ENCODE results near the gene RERE. TPM values are rescaled to one million over a fixed set of nuclear protein-coding genes. Genes with fewer than 3 reads are reported as not detected.

The RERE gene
- polyA plus RNA-seq, 1 of the 3 experiments (the other 2 are of a cell fraction), result 8.1 TPM

DNA sequence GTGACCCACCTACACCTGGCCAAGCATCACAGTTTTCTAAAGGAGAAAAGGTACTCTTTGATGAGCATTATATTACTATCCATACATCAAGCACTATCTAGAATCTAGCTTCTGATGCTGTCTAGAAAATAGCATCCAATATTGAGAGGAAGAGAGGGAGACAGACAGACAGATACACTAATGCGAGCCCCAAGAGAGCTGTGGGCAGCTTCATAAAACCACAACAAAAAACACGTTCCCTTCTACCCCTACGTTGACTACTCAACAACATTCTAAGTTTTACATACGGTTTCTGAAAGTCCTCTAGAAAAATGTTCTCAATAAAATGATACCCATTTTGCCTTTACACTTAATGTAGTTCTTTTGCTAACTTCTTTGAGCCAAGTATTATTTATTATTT is 277.8 kb downstream of the RERE start:
- Histone ChIP-seq H4K20me1 (ENCODE audit: insufficient read depth) (no peaks in the 10 kb centered on the region), H3K27me3 (ENCODE audit: insufficient read depth) (no peaks in the 10 kb centered on the region), H3K4me2 (no peak overlapping the region), H3K79me2 (ENCODE audit: insufficient read depth) (peaks cover 5% of the 10 kb centered on the region), H3K36me3 (replicated peaks in 1 of 2; ENCODE audit: control insufficient read depth in 1 of 2, insufficient read depth in 2 of 2, low read length in 1 of 2) (peaks cover 6 to 24% of the 10 kb centered on the region in 2 experiments), H3K9me2 (no peaks in the 10 kb centered on the region), H3K9ac (no peak overlapping the region), H3K27ac (ENCODE audit: low read depth in 2 of 2, low read length in 1 of 2) (no peak overlapping the region), H3K4me3 (ENCODE audit: low read depth in 2 of 2, low read length in 1 of 2) (no peak overlapping the region), H3K4me1 (ENCODE audit: control insufficient read depth in 1 of 2, insufficient read depth in 2 of 2, low read depth in 1 of 2, low read length in 1 of 2) (peaks cover 0 to 9% of the 10 kb centered on the region in 2 experiments; a peak in 3 of 4 replicates), H3F3A (replicated peaks; ENCODE audit: insufficient read depth) (peaks cover 8% of the 10 kb centered on the region), H2AFZ (ENCODE audit: low read depth) (no peak overlapping the region), H3K9me3 (peaks cover 11% of the 10 kb centered on the region)
- WGBS (ENCODE audit: low lambda C conversion rate), result 94% methylated on average over 4 of the region's 4 CpGs
- ChIA-PET CTCF (interaction anchor here (0.6 to 1.3 kb wide), 2 partner anchors 14 to 22 kb away, joined by 3 to 4 read pairs; no protein-coding TSS in a partner anchor), POLR2A (no interaction called here)
- no peak for TF ChIP-seq EP300 (IDR thresholded peaks at IDR 0.05; ENCODE audit: borderline replicate concordance in 1 of 2, low read depth in 1 of 2, low read length in 1 of 2)
- TF ChIP-seq, protein P1, sequence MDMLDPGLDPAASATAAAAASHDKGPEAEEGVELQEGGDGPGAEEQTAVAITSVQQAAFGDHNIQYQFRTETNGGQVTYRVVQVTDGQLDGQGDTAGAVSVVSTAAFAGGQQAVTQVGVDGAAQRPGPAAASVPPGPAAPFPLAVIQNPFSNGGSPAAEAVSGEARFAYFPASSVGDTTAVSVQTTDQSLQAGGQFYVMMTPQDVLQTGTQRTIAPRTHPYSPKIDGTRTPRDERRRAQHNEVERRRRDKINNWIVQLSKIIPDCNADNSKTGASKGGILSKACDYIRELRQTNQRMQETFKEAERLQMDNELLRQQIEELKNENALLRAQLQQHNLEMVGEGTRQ (IDR thresholded peaks at IDR 0.05; ENCODE audit: borderline replicate concordance, low read depth, low read length), result no peak
- no peak for TF ChIP-seq SIN3A (IDR thresholded peaks at IDR 0.05; ENCODE audit: borderline replicate concordance, low read depth, low read length)
- TF ChIP-seq MEF2A (IDR thresholded peaks at IDR 0.05; ENCODE audit: borderline replicate concordance, low read depth), result no peak
- TF ChIP-seq RAD21 (IDR thresholded peaks at IDR 0.05; ENCODE audit: low read length), result no peak
- TF ChIP-seq FOSL2 (IDR thresholded peaks at IDR 0.05; ENCODE audit: borderline replicate concordance, low read depth), result no peak
- DNase-seq, result no peak

DNA sequence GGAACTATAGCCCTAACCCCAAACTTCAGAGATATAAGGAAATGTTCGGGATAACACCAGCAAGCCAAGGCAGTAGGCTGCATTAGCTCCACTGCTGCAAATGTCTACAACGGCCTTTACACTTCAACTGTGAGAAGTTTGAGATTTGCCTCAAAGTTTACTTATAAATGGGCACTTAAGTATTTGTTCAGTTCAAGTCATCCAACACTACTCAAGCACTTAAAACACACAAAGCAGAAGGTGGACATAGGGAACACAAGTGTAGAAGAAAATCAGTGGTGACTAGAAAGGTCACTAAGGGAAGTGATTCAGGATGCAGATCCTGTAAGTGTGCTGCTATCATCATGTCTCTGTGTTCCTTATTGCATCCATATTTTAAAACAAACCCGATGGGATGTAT is 278.9 kb downstream of the RERE start:
- ChIA-PET CTCF (interaction anchor here (1.1 kb wide), 1 partner anchor 22 kb away, joined by 3 read pairs; no protein-coding TSS in a partner anchor), POLR2A (no interaction called here)
- Histone ChIP-seq H3K27me3 (ENCODE audit: insufficient read depth) (no peaks in the 10 kb centered on the region), H3K36me3 (replicated peaks in 1 of 2; ENCODE audit: control insufficient read depth in 1 of 2, insufficient read depth in 2 of 2, low read length in 1 of 2) (peaks cover 0 to 13% of the 10 kb centered on the region in 2 experiments), H3K9me3 (peaks cover 3% of the 10 kb centered on the region; the same call in 1 of the 2 replicates), H3K4me2 (no peak overlapping the region), H2AFZ (ENCODE audit: low read depth) (no peak overlapping the region), H3K9me2 (no peaks in the 10 kb centered on the region), H3F3A (replicated peaks; ENCODE audit: insufficient read depth) (peaks cover 8% of the 10 kb centered on the region), H3K4me1 (ENCODE audit: control insufficient read depth in 1 of 2, insufficient read depth in 2 of 2, low read depth in 1 of 2, low read length in 1 of 2) (peaks cover 0 to 9% of the 10 kb centered on the region in 2 experiments; a peak in 3 of 4 replicates), H3K27ac (ENCODE audit: low read depth in 2 of 2, low read length in 1 of 2) (no peak overlapping the region), H3K79me2 (ENCODE audit: insufficient read depth) (peaks cover 5% of the 10 kb centered on the region), H3K9ac (no peak overlapping the region), H4K20me1 (ENCODE audit: insufficient read depth) (no peaks in the 10 kb centered on the region), H3K4me3 (ENCODE audit: low read depth in 2 of 2, low read length in 1 of 2) (no peak overlapping the region)
- no peak for DNase-seq
- WGBS (ENCODE audit: low lambda C conversion rate), result 86% methylated on average over 3 of the region's 3 CpGs
- no peak for TF ChIP-seq NFIC (IDR thresholded peaks at IDR 0.05; ENCODE audit: borderline replicate concordance)

DNA sequence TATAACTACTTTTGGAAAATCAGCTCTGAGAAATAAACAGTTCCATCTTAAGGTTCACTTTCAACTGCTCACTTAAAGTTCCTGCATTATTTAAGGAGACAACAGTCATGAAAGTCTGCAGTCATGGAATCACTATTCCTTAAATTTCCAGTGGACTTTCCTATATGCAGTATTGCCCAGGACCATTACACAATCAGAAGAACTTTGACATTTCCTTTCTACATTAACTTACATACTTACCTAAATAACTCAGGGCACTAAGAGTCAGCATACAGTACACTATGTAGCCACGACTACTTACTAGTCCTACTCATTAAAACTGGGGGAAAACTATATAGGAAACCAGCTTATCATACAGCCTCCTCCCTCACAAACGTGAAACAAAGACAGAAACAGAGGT is 279.4 kb downstream of the RERE start:
- no peaks in the 10 kb centered on the region for H3K27me3 ChIP-seq (ENCODE audit: insufficient read depth)
- H3K9ac ChIP-seq, result no peak overlapping the region
- H4K20me1 ChIP-seq (ENCODE audit: insufficient read depth), result no peaks in the 10 kb centered on the region
- TF ChIP-seq RXRA (IDR thresholded peaks at IDR 0.05; ENCODE audit: borderline replicate concordance, low read depth), result no peak
- TF ChIP-seq CHD2 (IDR thresholded peaks at IDR 0.05; ENCODE audit: low read length, partially characterized antibody), result no peak
- no peak for TF ChIP-seq NFIC (IDR thresholded peaks at IDR 0.05; ENCODE audit: borderline replicate concordance)
- no peak for TF ChIP-seq POLR2AphosphoS5 (IDR thresholded peaks at IDR 0.05; ENCODE audit: low read depth, low read length)
- no peak for TF ChIP-seq EZH2phosphoT487 (IDR thresholded peaks at IDR 0.05; ENCODE audit: borderline replicate concordance, low read depth)
- no peaks in the 10 kb centered on the region for H3K9me3 ChIP-seq
- no peak for DNase-seq
- WGBS (ENCODE audit: low lambda C conversion rate), result 83% methylated on average over 2 of the region's 2 CpGs
- no peaks in the 10 kb centered on the region for H3K9me2 ChIP-seq
- H3K4me3 ChIP-seq (ENCODE audit: low read depth in 2 of 2, low read length in 1 of 2), result no peak overlapping the region
- peaks cover 8% of the 10 kb centered on the region for H3F3A ChIP-seq (replicated peaks; ENCODE audit: insufficient read depth)
- H3K4me1 ChIP-seq (ENCODE audit: control insufficient read depth in 1 of 2, insufficient read depth in 2 of 2, low read depth in 1 of 2, low read length in 1 of 2), result peaks cover 0 to 9% of the 10 kb centered on the region in 2 experiments; a peak in 3 of 4 replicates
- ChIA-PET POLR2A (no interaction called here), CTCF (no interaction called here)
- peaks cover 4% of the 10 kb centered on the region for H3K79me2 ChIP-seq (ENCODE audit: insufficient read depth)
- no peak overlapping the region for H2AFZ ChIP-seq (ENCODE audit: low read depth)
- peaks cover 0 to 9% of the 10 kb centered on the region in 2 experiments for H3K36me3 ChIP-seq (replicated peaks in 1 of 2; ENCODE audit: control insufficient read depth in 1 of 2, insufficient read depth in 2 of 2, low read length in 1 of 2)
- no peak overlapping the region for H3K4me2 ChIP-seq
- H3K27ac ChIP-seq (ENCODE audit: low read depth in 2 of 2, low read length in 1 of 2), result no peak overlapping the region

All from SK-N-SH (cell line).